MCF 10A (cell line): ENCODE data around the gene LIMA1. TPM values are rescaled to one million over a fixed set of nuclear protein-coding genes. Genes with fewer than 3 reads are reported as not detected.
"Not testable (repeated sequence)": the region's sequence is repeated elsewhere in the genome, so short reads cannot be mapped to it uniquely, and the experiment has no call there.

Source experiments
- BruUV-seq: library from RNA; stranded (reverse); fragments of 400-500 nt; replicated peaks from 2 replicates; lab custom pipeline; 2021; lab: Mats Ljungman, UMichigan
- CTCF ChIA-PET: fragments of 300-600 bp; sonication (Branson Sonifier 250); formaldehyde crosslinking; extraction: SDS; loops from one replicate; lab custom pipeline; 2021; ENCODE audit warnings: antibody characterized with exemption, inconsistent platforms; lab: Yijun Ruan, JAX
- POLR2A ChIA-PET: fragments of 300-600, 350-650 bp; sonication (Branson Sonifier 250); formaldehyde crosslinking; extraction: SDS; loops from one replicate; lab custom pipeline; 2020; ENCODE audit warnings: antibody characterized with exemption, inconsistent platforms; lab: Yijun Ruan, JAX
- DNase-seq: peaks from one replicate; pipeline ENCODE4 v3.0.0-alpha.2; 2018; ENCODE audit not compliant: unreplicated experiment
- H3K27ac Mint-ChIP-seq: one replicate; pipeline ENCODE4 v1.8.0; 2022; ENCODE audit warnings: mild to moderate bottlenecking, low read depth, mixed read lengths; ENCODE audit not compliant: unreplicated experiment
- H3K27me3 Mint-ChIP-seq: one replicate; pipeline ENCODE4 v1.8.0; 2022; ENCODE audit warnings: mixed read lengths; ENCODE audit not compliant: insufficient read depth, unreplicated experiment
- H3K36me3 Mint-ChIP-seq: one replicate; pipeline ENCODE4 v1.8.0; 2022; ENCODE audit warnings: mild to moderate bottlenecking, moderate library complexity, mixed read lengths; ENCODE audit not compliant: insufficient read depth, unreplicated experiment
- H3K4me1 Mint-ChIP-seq: one replicate; pipeline ENCODE4 v1.8.0; 2022; ENCODE audit warnings: mixed read lengths; ENCODE audit not compliant: insufficient read depth, unreplicated experiment
- H3K4me3 Mint-ChIP-seq: one replicate; pipeline ENCODE4 v1.8.0; 2022; ENCODE audit warnings: mild to moderate bottlenecking, moderate library complexity, mixed read lengths; ENCODE audit not compliant: unreplicated experiment
- H3K9me3 Mint-ChIP-seq: one replicate; pipeline ENCODE4 v1.8.0; 2022; ENCODE audit warnings: mixed read lengths; ENCODE audit not compliant: unreplicated experiment
- intact Hi-C: fragments of 100-400 bp; cut with micrococcal nuclease; formaldehyde crosslinking; loops from 2 replicates; pipeline ENCODE4 v1.14.1; 2022
- total RNA-seq: library from RNA; stranded (reverse); gene quantifications from 2 replicates; pipeline ENCODE4 v1.2.3, GENCODE V29; 2022
- TF ChIP-seq, protein P1 (sequence below): fragments of 200-600 bp; IDR thresholded peaks from one replicate; pipeline ENCODE4 v1.8.0; 2022; ENCODE audit warnings: antibody characterized with exemption, mild to moderate bottlenecking; ENCODE audit not compliant: unreplicated experiment

The LIMA1 gene
- total RNA-seq, 1 experiment from 2014 or later, result 86.0 TPM

DNA sequence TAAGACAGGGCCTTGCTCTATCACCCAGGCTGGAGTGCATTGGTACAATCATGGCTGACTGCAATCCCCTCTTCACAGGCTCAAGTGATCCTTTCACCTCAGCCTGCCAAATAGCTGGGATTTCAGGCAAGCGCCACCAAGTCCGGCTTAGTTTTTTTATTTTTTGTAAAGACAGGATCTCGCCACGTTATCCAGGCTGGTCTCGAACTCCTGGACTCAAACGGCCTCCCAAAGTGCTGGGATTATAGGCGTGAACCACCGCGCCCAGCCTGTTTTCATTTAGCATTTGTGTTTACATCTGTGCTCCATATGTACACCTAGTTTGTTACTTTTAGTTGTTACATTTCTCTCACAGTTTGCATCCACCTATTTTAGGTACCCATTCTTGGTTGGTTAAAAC is 32.5 kb upstream of the LIMA1 start:
- no peak for DNase-seq
- ChIA-PET CTCF (interaction anchor here (0.6 to 2.1 kb wide), 9 partner anchors 12 to 246 kb away, joined by 3 to 10 read pairs (median 6); no protein-coding TSS in a partner anchor), POLR2A (interaction anchor here (0.6 to 4.4 kb wide), 2 partner anchors 45 to 94 kb away, joined by 3 to 24 read pairs; no protein-coding TSS in a partner anchor)
- intact Hi-C loops, result loop anchor here (2.0 kb wide), 1 partner anchor 133 kb away; no protein-coding TSS in a partner anchor
- Mint-ChIP-seq H3K36me3 (no peaks in the 10 kb centered on the region), H3K27me3 (no peaks in the 10 kb centered on the region), H3K9me3 (no peaks in the 10 kb centered on the region), H3K27ac (no peak overlapping the region), H3K4me3 (no peak overlapping the region), H3K4me1 (peaks cover 5% of the 10 kb centered on the region)
- BruUV-seq, result no TSS peak
- TF ChIP-seq, protein P1, sequence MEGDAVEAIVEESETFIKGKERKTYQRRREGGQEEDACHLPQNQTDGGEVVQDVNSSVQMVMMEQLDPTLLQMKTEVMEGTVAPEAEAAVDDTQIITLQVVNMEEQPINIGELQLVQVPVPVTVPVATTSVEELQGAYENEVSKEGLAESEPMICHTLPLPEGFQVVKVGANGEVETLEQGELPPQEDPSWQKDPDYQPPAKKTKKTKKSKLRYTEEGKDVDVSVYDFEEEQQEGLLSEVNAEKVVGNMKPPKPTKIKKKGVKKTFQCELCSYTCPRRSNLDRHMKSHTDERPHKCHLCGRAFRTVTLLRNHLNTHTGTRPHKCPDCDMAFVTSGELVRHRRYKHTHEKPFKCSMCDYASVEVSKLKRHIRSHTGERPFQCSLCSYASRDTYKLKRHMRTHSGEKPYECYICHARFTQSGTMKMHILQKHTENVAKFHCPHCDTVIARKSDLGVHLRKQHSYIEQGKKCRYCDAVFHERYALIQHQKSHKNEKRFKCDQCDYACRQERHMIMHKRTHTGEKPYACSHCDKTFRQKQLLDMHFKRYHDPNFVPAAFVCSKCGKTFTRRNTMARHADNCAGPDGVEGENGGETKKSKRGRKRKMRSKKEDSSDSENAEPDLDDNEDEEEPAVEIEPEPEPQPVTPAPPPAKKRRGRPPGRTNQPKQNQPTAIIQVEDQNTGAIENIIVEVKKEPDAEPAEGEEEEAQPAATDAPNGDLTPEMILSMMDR, result no peak

DNA sequence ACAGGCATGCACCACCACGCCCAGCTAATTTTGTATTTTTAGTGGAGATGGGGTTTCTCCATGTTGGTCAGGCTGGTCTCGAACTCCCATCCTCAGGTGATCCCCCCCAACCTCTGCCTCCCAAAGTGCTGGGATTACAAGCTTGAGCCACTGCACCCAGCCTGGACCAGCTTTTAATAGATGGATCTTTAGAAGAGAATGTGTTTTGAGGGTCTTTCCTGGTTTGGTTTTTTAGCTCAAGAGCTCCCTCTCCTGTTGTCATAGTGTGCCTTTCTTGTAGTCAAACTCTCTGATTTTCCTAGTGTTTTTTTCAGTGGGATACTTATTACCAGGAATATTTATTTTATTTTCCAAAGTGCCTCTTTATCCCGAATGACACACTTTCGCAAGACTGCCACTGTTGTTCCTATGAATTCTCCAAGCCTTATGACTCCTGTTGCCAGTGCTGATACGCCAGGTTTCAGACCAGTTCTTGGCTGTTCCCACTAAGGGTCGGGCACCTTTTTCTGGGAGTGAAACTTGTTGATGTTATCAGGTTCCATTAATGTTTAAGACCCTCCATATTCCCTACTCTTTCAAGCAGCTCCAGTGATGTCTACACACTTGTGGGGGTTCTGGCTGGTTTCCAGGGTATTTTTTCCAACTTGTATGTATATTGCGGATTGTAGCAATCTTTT is 31.5 kb upstream of the LIMA1 start:
- Mint-ChIP-seq H3K4me3 (no peak overlapping the region), H3K9me3 (no peaks in the 10 kb centered on the region), H3K27ac (no peak overlapping the region), H3K4me1 (peaks cover 5% of the 10 kb centered on the region), H3K27me3 (no peaks in the 10 kb centered on the region), H3K36me3 (no peaks in the 10 kb centered on the region)
- CTCF ChIA-PET, result interaction anchor here (0.5 to 3.1 kb wide), 31 partner anchors 8 to 394 kb away, joined by 3 to 19 read pairs (median 4); partner anchors contain the start of gene LIMA1
- POLR2A ChIA-PET, result interaction anchor here (0.7 to 4.4 kb wide), 3 partner anchors 31 to 203 kb away, joined by 3 to 24 read pairs (median 7); partner anchors contain the start of genes COX14 and LIMA1
- TF ChIP-seq, protein P1, result peak; percentile 58
- BruUV-seq, result no TSS peak
- intact Hi-C loops, result loop anchor here (1.0 to 5.0 kb wide), 4 partner anchors 92 to 237 kb away; no protein-coding TSS in a partner anchor
- peak; percentile 39 for DNase-seq

DNA sequence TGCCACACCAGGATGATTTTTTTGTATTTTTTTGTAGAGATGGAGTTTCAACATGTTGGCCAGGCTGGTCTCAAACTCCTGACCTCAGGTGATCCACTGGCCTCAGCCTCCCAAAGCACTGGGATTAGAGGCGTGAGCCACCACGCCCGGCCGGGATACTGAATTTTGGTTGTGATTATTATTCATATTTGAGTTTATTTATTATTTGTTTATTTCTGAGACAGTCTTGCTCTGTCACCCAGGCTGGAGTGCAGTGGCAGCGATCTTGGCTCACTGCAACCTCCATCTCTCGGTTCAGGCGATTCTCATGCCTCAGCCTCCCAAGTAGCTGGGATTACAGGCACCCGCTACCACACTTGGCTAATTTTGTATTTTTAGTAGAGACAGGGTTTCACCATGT is 30.7 kb upstream of the LIMA1 start:
- POLR2A ChIA-PET, result interaction anchor here (0.7 to 4.4 kb wide), 3 partner anchors 30 to 202 kb away, joined by 3 to 24 read pairs (median 7); partner anchors contain the start of genes COX14 and LIMA1
- intact Hi-C loops, result loop anchor here (1.0 to 5.0 kb wide), 4 partner anchors 92 to 237 kb away; no protein-coding TSS in a partner anchor
- not testable (repeated sequence) for H3K4me3 Mint-ChIP-seq

DNA sequence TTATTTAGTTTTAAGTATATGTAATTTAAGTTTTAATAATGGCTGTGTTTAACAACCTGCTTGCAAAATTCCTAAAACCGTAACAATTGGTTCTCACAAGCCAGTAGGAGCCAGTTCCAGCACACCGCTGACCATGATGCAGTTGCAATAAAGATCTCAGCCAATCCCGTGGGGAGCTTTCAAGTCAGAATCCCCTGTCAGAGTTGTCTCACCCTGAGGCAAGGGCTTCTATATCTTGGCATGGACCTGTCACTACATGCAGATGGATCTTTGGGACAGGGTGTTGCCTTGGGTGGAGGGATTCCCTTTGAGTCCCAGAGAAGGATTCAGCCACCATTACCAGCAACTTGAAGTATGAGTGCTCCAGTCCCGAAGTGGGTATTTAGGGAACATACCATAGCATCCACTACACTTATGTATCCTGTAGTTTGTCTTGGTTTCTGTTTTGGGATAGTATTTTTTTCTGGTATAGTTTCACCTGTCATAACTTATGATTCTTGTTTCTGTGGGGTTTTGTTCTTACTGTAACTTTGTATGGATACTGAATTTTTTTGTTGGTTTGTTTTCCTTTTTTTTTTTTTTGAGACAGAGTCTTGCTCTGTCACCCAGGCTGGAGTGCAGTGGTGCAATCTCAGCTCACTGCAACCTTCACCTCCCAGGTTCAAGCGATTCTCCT is 30.1 kb upstream of the LIMA1 start:
- Mint-ChIP-seq H3K36me3 (no peaks in the 10 kb centered on the region), H3K27me3 (no peaks in the 10 kb centered on the region), H3K4me1 (peaks cover 5% of the 10 kb centered on the region), H3K9me3 (no peaks in the 10 kb centered on the region), H3K27ac (peak overlapping the region; percentile 57), H3K4me3 (no peak overlapping the region)
- TF ChIP-seq, protein P1, result no peak
- POLR2A ChIA-PET, result interaction anchor here (0.6 to 4.4 kb wide), 4 partner anchors 30 to 134 kb away, joined by 3 to 24 read pairs (median 6); partner anchors contain the start of gene LIMA1
- BruUV-seq, result no TSS peak
- DNase-seq, result peak; percentile 64
- intact Hi-C loops, result loop anchor here (5.0 kb wide), 1 partner anchor 236 kb away; no protein-coding TSS in a partner anchor
- CTCF ChIA-PET, result interaction anchor here (0.6 to 3.1 kb wide), 8 partner anchors 10 to 140 kb away, joined by 3 to 14 read pairs (median 6); no protein-coding TSS in a partner anchor

More for the DNA sequence above, 30.7 kb upstream of the LIMA1 start:
- CTCF ChIA-PET, result interaction anchor here (0.6 to 3.1 kb wide), 24 partner anchors 7 to 395 kb away, joined by 3 to 19 read pairs (median 5); partner anchors contain the start of gene LIMA1
- not testable (repeated sequence) for H3K27me3 Mint-ChIP-seq, H3K36me3 Mint-ChIP-seq, DNase-seq, H3K9me3 Mint-ChIP-seq, H3K4me1 Mint-ChIP-seq, BruUV-seq
- H3K27ac Mint-ChIP-seq, result peak overlapping the region; percentile 57

DNA sequence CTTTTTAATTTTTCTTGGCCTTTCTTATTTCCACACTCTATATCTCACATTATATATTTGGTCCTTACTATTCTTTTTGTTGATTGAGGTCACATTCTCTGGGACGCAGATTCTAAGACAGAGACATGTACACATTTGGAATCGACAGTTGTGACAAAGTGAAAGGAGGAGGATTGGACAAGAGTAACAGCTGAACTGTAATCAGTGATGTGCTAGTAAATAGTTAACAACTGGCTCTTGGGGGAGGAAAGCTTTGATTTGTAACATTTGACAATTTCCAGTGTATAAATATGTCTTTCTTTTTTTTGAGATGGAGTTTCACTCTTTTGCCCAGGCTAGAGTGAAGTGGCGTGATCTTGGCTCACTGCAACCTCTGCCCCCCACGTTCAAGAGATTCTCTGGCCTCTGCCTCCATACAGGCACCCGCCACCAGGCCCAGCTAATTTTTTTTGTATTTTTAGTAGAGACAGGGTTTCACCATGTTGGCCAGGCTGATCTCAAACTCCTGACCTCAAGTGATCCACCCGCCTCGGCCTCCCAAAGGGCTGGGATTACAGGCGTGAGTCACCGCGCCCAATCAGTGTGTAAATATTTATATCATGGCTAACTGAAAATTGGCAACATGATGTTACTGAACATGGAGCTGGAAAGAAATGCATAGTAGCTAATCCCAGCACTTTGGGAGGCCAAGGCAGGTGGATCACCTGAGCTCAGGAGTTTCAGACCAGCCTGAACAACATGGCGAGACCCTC is 28.7 kb upstream of the LIMA1 start:
- not testable (repeated sequence) for H3K9me3 Mint-ChIP-seq, H3K4me1 Mint-ChIP-seq, H3K27me3 Mint-ChIP-seq, BruUV-seq, H3K27ac Mint-ChIP-seq, H3K36me3 Mint-ChIP-seq, H3K4me3 Mint-ChIP-seq
- intact Hi-C loops, result loop anchor here (5.0 kb wide), 1 partner anchor 235 kb away; no protein-coding TSS in a partner anchor
- ChIA-PET CTCF (interaction anchor here (1.0 to 3.1 kb wide), 6 partner anchors 9 to 179 kb away, joined by 3 to 14 read pairs (median 6); no protein-coding TSS in a partner anchor), POLR2A (interaction anchor here (0.7 to 4.4 kb wide), 4 partner anchors 46 to 136 kb away, joined by 3 to 24 read pairs (median 6); no protein-coding TSS in a partner anchor)
- peak; percentile 48 for DNase-seq
